Neural cell (in vitro differentiated cells): ENCODE results near the gene RBM20. TPM values are rescaled to one million over a fixed set of nuclear protein-coding genes. Genes with fewer than 3 reads are reported as not detected.

Experiments
- H2AFZ ChIP-seq: fragments of 200-600, 300-800 bp; sonication (generic), shearing (Covaris generic); 2 replicates; pipeline ENCODE4 v1.6.0; 2014; ENCODE audit warnings: low read depth, mild to moderate bottlenecking, antibody characterized with exemption, low read length, moderate library complexity
- H3F3A ChIP-seq: fragments of 200-600 bp; shearing (Covaris generic); 2 replicates; pipeline ENCODE4 v1.6.1; 2016; ENCODE audit warnings: mild to moderate bottlenecking, moderate library complexity, mixed read lengths, antibody characterized with exemption, low read length; ENCODE audit not compliant: insufficient read depth, poor library complexity, severe bottlenecking
- H3K27ac ChIP-seq: fragments of 200-600, 300-800 bp; sonication (generic), shearing (Covaris generic); 2 replicates; pipeline ENCODE4 v1.5.1; 2014; ENCODE audit warnings: mild to moderate bottlenecking, low read length, moderate library complexity
- H3K27me3 ChIP-seq: fragments of 300-800, 200-600 bp; sonication (generic), shearing (Covaris generic); 2 replicates; pipeline ENCODE4 v1.6.0; 2014; ENCODE audit warnings: mild to moderate bottlenecking, low read depth, low read length, moderate library complexity; ENCODE audit not compliant: insufficient read depth
- H3K36me3 ChIP-seq: fragments of 300-800, 200-600 bp; sonication (generic), shearing (Covaris generic); 2 replicates; pipeline ENCODE4 v1.5.1; 2014; ENCODE audit warnings: mild to moderate bottlenecking, antibody characterized with exemption, low read length, moderate library complexity; ENCODE audit not compliant: insufficient read depth
- H3K4me2 ChIP-seq: fragments of 300-800, 200-600 bp; sonication (generic), shearing (Covaris generic); 2 replicates; pipeline ENCODE4 v1.6.0; 2014; ENCODE audit warnings: mild to moderate bottlenecking, low read length
- H3K4me3 ChIP-seq: fragments of 300-800, 200-600 bp; sonication (generic), shearing (Covaris generic); 2 replicates; pipeline ENCODE4 v1.5.1; 2014; ENCODE audit warnings: mild to moderate bottlenecking, low read length, moderate library complexity
- H3K79me2 ChIP-seq: fragments of 200-600 bp; shearing (Covaris generic); replicated peaks from 2 replicates; pipeline ENCODE4 v1.6.0; 2014; ENCODE audit warnings: mild to moderate bottlenecking, low read length, moderate library complexity; ENCODE audit not compliant: insufficient read depth
- H3K9ac ChIP-seq: fragments of 300-800, 200-600 bp; sonication (generic), shearing (Covaris generic); 2 replicates; pipeline ENCODE4 v1.6.1; 2016; ENCODE audit warnings: mild to moderate bottlenecking, low read length, mixed read lengths
- H3K9me2 ChIP-seq: fragments of 200-600 bp; shearing (Covaris generic); 2 replicates; pipeline ENCODE4 v1.6.1; 2016; ENCODE audit warnings: mild to moderate bottlenecking, low read length, mixed read lengths; ENCODE audit not compliant: insufficient read depth
- H3K9me3 ChIP-seq: fragments of 200-600, 300-800 bp; sonication (generic), shearing (Covaris generic); 2 replicates; pipeline ENCODE4 v1.6.1; 2016; ENCODE audit warnings: mild to moderate bottlenecking, mixed run types, low read length, moderate library complexity, mixed read lengths
- H4K20me1 ChIP-seq: fragments of 200-600 bp; shearing (Covaris generic); 2 replicates; pipeline ENCODE4 v1.6.1; 2016; ENCODE audit warnings: mild to moderate bottlenecking, mixed run types; ENCODE audit not compliant: insufficient read depth
- EP300 ChIP-seq: fragments of 450-650 bp; conservative IDR thresholded peaks from 2 replicates; pipeline ENCODE4 v1.6.1; 2014; ENCODE audit warnings: antibody characterized with exemption, mild to moderate bottlenecking, moderate library complexity; ENCODE audit not compliant: poor library complexity, severe bottlenecking
- EZH2 ChIP-seq: fragments of 200-600, 300-800 bp; shearing (Covaris generic), sonication (generic); IDR thresholded peaks from 2 replicates; pipeline ENCODE4 v1.6.1; 2014; ENCODE audit warnings: antibody characterized with exemption, low read length, borderline replicate concordance, mild to moderate bottlenecking; ENCODE audit not compliant: insufficient read depth, poor library complexity, severe bottlenecking
- MXI1 ChIP-seq: fragments of 450-650 bp; conservative IDR thresholded peaks from 2 replicates; pipeline ENCODE4 v1.6.1; 2014; ENCODE audit warnings: antibody characterized with exemption, mild to moderate bottlenecking; ENCODE audit not compliant: poor library complexity, severe bottlenecking
- POLR2AphosphoS5 ChIP-seq: IDR thresholded peaks from 2 replicates; pipeline ENCODE4 v1.6.1; 2012
- RAD21 ChIP-seq: fragments of 450-650 bp; conservative IDR thresholded peaks from 2 replicates; pipeline ENCODE4 v1.6.1; 2014; ENCODE audit warnings: antibody characterized with exemption, mild to moderate bottlenecking, moderate library complexity
- SMC3 ChIP-seq: fragments of 450-650 bp; conservative IDR thresholded peaks from 2 replicates; pipeline ENCODE4 v1.6.1; 2014; ENCODE audit warnings: antibody characterized with exemption, mild to moderate bottlenecking, moderate library complexity; ENCODE audit not compliant: poor library complexity
- TAF1 ChIP-seq: IDR thresholded peaks from 2 replicates; pipeline ENCODE4 v1.6.1; 2012; ENCODE audit warnings: low read depth
- polyA plus RNA-seq: library from polyadenylated mRNA; depleted of rRNA; stranded (reverse); fragments of >200 nt; gene quantifications from 2 replicates; pipeline ENCODE4 v1.2.3, GENCODE V29; 2014
- TF ChIP-seq, protein P1 (sequence below): fragments of 450-650 bp; IDR thresholded peaks from 2 replicates; pipeline ENCODE4 v1.5.1; 2014; ENCODE audit warnings: antibody characterized with exemption, mild to moderate bottlenecking, moderate library complexity; ENCODE audit not compliant: poor library complexity, severe bottlenecking
- TF ChIP-seq, protein P2 (sequence below): IDR thresholded peaks from 2 replicates; pipeline ENCODE4 v1.6.1; 2012; ENCODE audit warnings: borderline replicate concordance

RBM20 gene
- polyA plus RNA-seq, 1 donor from 2014 or later, result 0.07 TPM

DNA sequence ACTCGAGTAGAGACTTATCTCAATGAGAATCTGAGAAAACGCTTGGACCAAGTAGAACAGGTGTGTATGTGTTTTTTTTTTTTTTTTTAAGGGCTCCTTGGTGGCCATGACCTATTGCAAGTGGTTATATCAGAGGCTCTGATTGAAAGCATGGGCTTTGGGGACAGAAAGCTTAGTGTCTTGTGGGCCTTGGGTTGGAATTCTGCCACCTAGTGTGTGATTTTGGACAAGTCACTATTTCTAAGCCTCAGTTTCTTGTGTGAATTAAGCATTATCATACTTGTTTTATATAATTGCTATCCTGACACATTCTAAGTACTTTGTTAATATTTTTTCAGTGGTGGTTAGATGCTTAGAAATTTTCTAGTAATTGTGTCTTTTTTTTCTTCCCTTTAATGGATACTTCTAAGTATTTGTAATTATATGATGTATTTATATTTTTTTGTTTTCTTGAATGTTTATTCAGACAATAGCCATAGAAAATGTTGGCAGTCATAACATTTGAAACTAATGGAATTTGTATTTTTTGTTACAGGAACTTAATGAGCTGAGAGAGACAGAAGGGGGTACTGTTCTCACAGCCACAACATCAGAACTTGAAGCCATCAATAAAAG lies 43.5 kb upstream of the RBM20 start:
- H3K79me2 ChIP-seq, result no peaks in the 10 kb centered on the region
- no peak overlapping the region for H2AFZ ChIP-seq
- H3K36me3 ChIP-seq, result no peaks in the 10 kb centered on the region
- H3K9me2 ChIP-seq, result no peaks in the 10 kb centered on the region
- H4K20me1 ChIP-seq, result no peaks in the 10 kb centered on the region
- H3K4me2 ChIP-seq, result no peak overlapping the region
- no peak overlapping the region for H3K27ac ChIP-seq
- no peak overlapping the region for H3K9ac ChIP-seq
- H3K4me3 ChIP-seq, result no peak overlapping the region
- TF ChIP-seq MXI1 (peak; percentile 34), EP300 (no peak), POLR2AphosphoS5 (no peak), EZH2 (no peak), TAF1 (no peak), RAD21 (peak; percentile 66), SMC3 (peak; percentile 88)
- TF ChIP-seq, protein P1, sequence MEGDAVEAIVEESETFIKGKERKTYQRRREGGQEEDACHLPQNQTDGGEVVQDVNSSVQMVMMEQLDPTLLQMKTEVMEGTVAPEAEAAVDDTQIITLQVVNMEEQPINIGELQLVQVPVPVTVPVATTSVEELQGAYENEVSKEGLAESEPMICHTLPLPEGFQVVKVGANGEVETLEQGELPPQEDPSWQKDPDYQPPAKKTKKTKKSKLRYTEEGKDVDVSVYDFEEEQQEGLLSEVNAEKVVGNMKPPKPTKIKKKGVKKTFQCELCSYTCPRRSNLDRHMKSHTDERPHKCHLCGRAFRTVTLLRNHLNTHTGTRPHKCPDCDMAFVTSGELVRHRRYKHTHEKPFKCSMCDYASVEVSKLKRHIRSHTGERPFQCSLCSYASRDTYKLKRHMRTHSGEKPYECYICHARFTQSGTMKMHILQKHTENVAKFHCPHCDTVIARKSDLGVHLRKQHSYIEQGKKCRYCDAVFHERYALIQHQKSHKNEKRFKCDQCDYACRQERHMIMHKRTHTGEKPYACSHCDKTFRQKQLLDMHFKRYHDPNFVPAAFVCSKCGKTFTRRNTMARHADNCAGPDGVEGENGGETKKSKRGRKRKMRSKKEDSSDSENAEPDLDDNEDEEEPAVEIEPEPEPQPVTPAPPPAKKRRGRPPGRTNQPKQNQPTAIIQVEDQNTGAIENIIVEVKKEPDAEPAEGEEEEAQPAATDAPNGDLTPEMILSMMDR, result peak; percentile 74
- TF ChIP-seq, protein P2, sequence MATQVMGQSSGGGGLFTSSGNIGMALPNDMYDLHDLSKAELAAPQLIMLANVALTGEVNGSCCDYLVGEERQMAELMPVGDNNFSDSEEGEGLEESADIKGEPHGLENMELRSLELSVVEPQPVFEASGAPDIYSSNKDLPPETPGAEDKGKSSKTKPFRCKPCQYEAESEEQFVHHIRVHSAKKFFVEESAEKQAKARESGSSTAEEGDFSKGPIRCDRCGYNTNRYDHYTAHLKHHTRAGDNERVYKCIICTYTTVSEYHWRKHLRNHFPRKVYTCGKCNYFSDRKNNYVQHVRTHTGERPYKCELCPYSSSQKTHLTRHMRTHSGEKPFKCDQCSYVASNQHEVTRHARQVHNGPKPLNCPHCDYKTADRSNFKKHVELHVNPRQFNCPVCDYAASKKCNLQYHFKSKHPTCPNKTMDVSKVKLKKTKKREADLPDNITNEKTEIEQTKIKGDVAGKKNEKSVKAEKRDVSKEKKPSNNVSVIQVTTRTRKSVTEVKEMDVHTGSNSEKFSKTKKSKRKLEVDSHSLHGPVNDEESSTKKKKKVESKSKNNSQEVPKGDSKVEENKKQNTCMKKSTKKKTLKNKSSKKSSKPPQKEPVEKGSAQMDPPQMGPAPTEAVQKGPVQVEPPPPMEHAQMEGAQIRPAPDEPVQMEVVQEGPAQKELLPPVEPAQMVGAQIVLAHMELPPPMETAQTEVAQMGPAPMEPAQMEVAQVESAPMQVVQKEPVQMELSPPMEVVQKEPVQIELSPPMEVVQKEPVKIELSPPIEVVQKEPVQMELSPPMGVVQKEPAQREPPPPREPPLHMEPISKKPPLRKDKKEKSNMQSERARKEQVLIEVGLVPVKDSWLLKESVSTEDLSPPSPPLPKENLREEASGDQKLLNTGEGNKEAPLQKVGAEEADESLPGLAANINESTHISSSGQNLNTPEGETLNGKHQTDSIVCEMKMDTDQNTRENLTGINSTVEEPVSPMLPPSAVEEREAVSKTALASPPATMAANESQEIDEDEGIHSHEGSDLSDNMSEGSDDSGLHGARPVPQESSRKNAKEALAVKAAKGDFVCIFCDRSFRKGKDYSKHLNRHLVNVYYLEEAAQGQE, result no peak
- H3F3A ChIP-seq, result no peaks in the 10 kb centered on the region
- H3K27me3 ChIP-seq, result no peaks in the 10 kb centered on the region
- no peaks in the 10 kb centered on the region for H3K9me3 ChIP-seq

DNA sequence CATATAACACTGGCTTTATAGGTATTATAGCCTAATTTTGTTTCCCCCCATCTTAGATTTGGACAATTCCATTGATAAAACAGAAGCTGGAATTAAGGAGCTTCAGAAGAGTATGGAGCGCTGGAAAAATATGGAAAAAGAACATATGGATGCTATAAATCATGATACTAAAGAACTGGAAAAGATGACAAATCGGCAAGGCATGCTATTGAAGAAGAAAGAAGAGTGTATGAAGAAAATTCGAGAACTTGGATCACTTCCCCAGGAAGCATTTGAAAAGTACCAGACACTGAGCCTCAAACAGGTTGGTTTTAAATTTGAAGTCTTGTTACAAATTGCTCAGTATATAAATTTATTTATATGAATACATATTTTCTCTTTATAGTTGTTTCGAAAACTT lies 42.6 kb upstream of the RBM20 start:
- H3K27ac ChIP-seq, result no peak overlapping the region
- no peak overlapping the region for H2AFZ ChIP-seq
- H3K9ac ChIP-seq, result no peak overlapping the region
- H3K27me3 ChIP-seq, result no peaks in the 10 kb centered on the region
- no peak overlapping the region for H3K4me3 ChIP-seq
- no peaks in the 10 kb centered on the region for H3K79me2 ChIP-seq
- no peaks in the 10 kb centered on the region for H3K9me3 ChIP-seq
- TF ChIP-seq EZH2, result no peak
- TF ChIP-seq EP300, result no peak
- no peak for TF ChIP-seq SMC3
- TF ChIP-seq TAF1, result no peak
- no peaks in the 10 kb centered on the region for H3K36me3 ChIP-seq
- H4K20me1 ChIP-seq, result no peaks in the 10 kb centered on the region
- no peaks in the 10 kb centered on the region for H3F3A ChIP-seq
- H3K4me2 ChIP-seq, result no peak overlapping the region
- no peaks in the 10 kb centered on the region for H3K9me2 ChIP-seq
